DOHH2 (cell line): ENCODE measurements around the gene CDV3.

Experiments used
- H3F3A ChIP-seq: fragments of 200-600 bp; sonication (generic), shearing (Covaris generic); 2 replicates; pipeline ENCODE4 v1.6.0; 2016; ENCODE audit warnings: antibody characterized with exemption, mild to moderate bottlenecking; ENCODE audit not compliant: control insufficient read depth, insufficient read depth
- H3K27ac ChIP-seq: fragments of 200-600 bp; sonication (generic); 2 replicates; pipeline ENCODE4 v1.5.1; 2014; ENCODE audit warnings: low read depth, mild to moderate bottlenecking, low read length, moderate library complexity
- H3K27me3 ChIP-seq: fragments of 200-600 bp; sonication (generic); 2 replicates; pipeline ENCODE4 v1.6.1; 2014; ENCODE audit warnings: mild to moderate bottlenecking, low read length, mixed read lengths; ENCODE audit not compliant: control insufficient read depth
- H3K36me3 ChIP-seq: fragments of 200-600 bp; sonication (generic); 2 replicates; pipeline ENCODE4 v1.6.1; 2014; ENCODE audit warnings: mild to moderate bottlenecking, low read length, moderate library complexity, mixed read lengths; ENCODE audit not compliant: control insufficient read depth
- H3K4me1 ChIP-seq: fragments of 200-600 bp; sonication (generic); 2 replicates; pipeline ENCODE4 v1.6.1; 2014; ENCODE audit warnings: mild to moderate bottlenecking, low read length, mixed read lengths; ENCODE audit not compliant: control insufficient read depth
- H3K4me2 ChIP-seq: fragments of 200-600 bp; sonication (generic); 2 replicates; pipeline ENCODE4 v1.6.0; 2014; ENCODE audit warnings: mild to moderate bottlenecking, low read length, moderate library complexity
- H3K4me3 ChIP-seq: fragments of 200-600 bp; sonication (generic); 2 replicates; pipeline ENCODE4 v1.5.1; 2014; ENCODE audit warnings: mild to moderate bottlenecking, low read length, mixed read lengths
- H3K79me2 ChIP-seq: fragments of 200-600 bp; sonication (generic); 2 replicates; pipeline ENCODE4 v1.6.1; 2014; ENCODE audit warnings: mild to moderate bottlenecking, low read length, mixed read lengths; ENCODE audit not compliant: control insufficient read depth
- H3K9me2 ChIP-seq: fragments of 200-600 bp; sonication (generic); replicated peaks from 2 replicates; pipeline ENCODE4 v1.6.1; 2014; ENCODE audit warnings: mild to moderate bottlenecking, low read length, mixed read lengths; ENCODE audit not compliant: control insufficient read depth
- H3K9me3 ChIP-seq: fragments of 200-600 bp; sonication (generic); 2 replicates; pipeline ENCODE4 v1.6.1; 2014; ENCODE audit warnings: antibody characterized with exemption, low read length, mixed read lengths; ENCODE audit not compliant: control insufficient read depth, insufficient read depth
- H4K20me1 ChIP-seq: fragments of 200-600 bp; sonication (generic); 2 replicates; pipeline ENCODE4 v1.6.0; 2014; ENCODE audit warnings: low read depth, mild to moderate bottlenecking, antibody characterized with exemption, low read length, moderate library complexity; ENCODE audit not compliant: control insufficient read depth, insufficient read depth
- EZH2phosphoT487 ChIP-seq: fragments of 200-600 bp; sonication (generic); IDR thresholded peaks from 2 replicates; pipeline ENCODE4 v1.6.1; 2017; ENCODE audit warnings: borderline replicate concordance, mild to moderate bottlenecking, antibody characterized with exemption, low read length, moderate library complexity, mixed read lengths
- TF ChIP-seq, protein P1 (sequence below): fragments of 200-600 bp; sonication (generic); IDR thresholded peaks from one replicate; pipeline ENCODE4 v1.5.1; 2014; ENCODE audit warnings: antibody characterized with exemption, mild to moderate bottlenecking, low read depth, low read length; ENCODE audit not compliant: poor library complexity, severe bottlenecking

The CDV3 gene

DNA sequence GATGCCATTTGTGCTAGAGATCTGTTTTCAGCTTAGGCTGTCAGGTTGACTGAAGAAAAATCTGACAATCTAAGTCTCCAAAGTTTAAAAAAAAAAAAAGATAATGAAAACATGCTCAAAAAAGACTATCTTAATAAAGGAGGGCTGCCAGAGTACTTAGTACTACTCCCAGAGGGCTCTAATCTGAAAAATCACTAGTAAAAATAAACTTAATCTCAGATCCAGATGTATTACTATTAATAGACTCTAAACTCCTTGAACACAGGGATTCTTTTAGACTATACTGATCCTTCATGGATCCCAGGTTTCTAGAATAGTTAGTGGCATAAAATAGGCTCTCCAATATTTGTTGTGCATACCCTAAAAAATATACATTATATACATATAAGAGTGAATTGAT, 54.3 kb downstream of the CDV3 start:
- Histone ChIP-seq H3K27ac (no peak overlapping the region), H3K9me2 (no peaks in the 10 kb centered on the region), H3K27me3 (no peaks in the 10 kb centered on the region), H4K20me1 (no peaks in the 10 kb centered on the region), H3K4me2 (no peak overlapping the region), H3K4me3 (no peak overlapping the region), H3K79me2 (peaks cover 11% of the 10 kb centered on the region), H3F3A (peaks cover 4% of the 10 kb centered on the region; the same call in 1 of the 2 replicates), H3K9me3 (no peaks in the 10 kb centered on the region), H3K36me3 (peaks cover 91% of the 10 kb centered on the region), H3K4me1 (no peaks in the 10 kb centered on the region)
- TF ChIP-seq, protein P1, sequence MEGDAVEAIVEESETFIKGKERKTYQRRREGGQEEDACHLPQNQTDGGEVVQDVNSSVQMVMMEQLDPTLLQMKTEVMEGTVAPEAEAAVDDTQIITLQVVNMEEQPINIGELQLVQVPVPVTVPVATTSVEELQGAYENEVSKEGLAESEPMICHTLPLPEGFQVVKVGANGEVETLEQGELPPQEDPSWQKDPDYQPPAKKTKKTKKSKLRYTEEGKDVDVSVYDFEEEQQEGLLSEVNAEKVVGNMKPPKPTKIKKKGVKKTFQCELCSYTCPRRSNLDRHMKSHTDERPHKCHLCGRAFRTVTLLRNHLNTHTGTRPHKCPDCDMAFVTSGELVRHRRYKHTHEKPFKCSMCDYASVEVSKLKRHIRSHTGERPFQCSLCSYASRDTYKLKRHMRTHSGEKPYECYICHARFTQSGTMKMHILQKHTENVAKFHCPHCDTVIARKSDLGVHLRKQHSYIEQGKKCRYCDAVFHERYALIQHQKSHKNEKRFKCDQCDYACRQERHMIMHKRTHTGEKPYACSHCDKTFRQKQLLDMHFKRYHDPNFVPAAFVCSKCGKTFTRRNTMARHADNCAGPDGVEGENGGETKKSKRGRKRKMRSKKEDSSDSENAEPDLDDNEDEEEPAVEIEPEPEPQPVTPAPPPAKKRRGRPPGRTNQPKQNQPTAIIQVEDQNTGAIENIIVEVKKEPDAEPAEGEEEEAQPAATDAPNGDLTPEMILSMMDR = no peak
- no peak for TF ChIP-seq EZH2phosphoT487

DNA sequence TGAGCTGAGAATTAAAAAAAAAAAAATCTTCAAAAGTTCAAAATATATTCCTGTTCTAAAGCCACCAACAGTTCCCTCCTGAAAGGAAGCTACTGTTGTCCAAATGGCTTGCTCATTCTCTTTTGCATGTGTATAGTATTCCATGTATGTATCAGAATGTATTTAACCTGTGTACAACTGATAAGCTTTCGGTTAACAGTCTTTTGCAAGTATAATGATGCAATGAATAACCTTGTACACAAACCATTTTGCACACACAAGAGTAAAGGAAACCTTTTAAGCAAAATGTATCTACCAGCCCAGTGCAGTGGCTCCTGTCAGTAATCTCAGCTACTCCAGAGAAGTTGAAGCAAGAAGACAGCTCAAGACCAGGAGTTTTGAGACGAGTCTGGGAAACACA, 55.7 kb downstream of the CDV3 start:
- Histone ChIP-seq H3K36me3 (peaks cover 92% of the 10 kb centered on the region), H3K9me2 (no peaks in the 10 kb centered on the region), H4K20me1 (no peaks in the 10 kb centered on the region), H3K9me3 (no peaks in the 10 kb centered on the region), H3K4me2 (no peak overlapping the region), H3K27ac (no peak overlapping the region), H3K4me3 (no peak overlapping the region), H3K27me3 (no peaks in the 10 kb centered on the region), H3K4me1 (no peaks in the 10 kb centered on the region), H3K79me2 (peaks cover 24% of the 10 kb centered on the region), H3F3A (peaks cover 4% of the 10 kb centered on the region; the same call in 1 of the 2 replicates)
- no peak for TF ChIP-seq EZH2phosphoT487
- TF ChIP-seq, protein P1 = no peak

DNA sequence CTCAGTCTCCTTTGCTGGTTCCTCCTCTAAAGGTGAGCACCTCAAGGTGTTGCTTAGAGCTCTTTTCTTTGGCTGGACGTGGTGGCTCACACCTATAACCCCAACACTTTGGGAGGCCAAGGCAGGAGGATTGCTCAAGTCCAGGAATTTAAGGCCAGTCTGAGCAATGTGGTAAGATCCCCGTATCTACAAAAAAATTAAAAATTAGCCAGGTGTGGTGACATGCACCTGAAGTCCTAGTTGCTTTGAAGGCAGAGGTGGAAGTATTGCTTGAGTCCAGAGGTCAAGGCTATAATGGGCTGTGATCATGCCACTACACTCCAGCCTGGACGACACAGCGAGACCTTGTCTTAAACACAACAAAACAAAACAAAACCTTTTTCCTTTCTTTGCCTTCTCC, 60.0 kb downstream of the CDV3 start:
- H3K4me2 ChIP-seq = no peak overlapping the region
- no peak overlapping the region for H3K4me3 ChIP-seq
- peaks cover 1% of the 10 kb centered on the region; the same call in 1 of the 2 replicates for H4K20me1 ChIP-seq
- H3K36me3 ChIP-seq = peaks cover 91% of the 10 kb centered on the region
- peaks cover 53% of the 10 kb centered on the region for H3K79me2 ChIP-seq
- no peaks in the 10 kb centered on the region for H3K9me2 ChIP-seq
- TF ChIP-seq EZH2phosphoT487 = no peak
- TF ChIP-seq, protein P1 = no peak
- H3K9me3 ChIP-seq = no peaks in the 10 kb centered on the region
- no peaks in the 10 kb centered on the region for H3F3A ChIP-seq
- no peaks in the 10 kb centered on the region for H3K27me3 ChIP-seq
- H3K4me1 ChIP-seq = no peaks in the 10 kb centered on the region
- H3K27ac ChIP-seq = no peak overlapping the region
